OCI-LY3 (cell line): ENCODE results near the gene SPINK6.

Experiments
- CTCF ChIP-seq: fragments of 200-600, 300-600 bp; sonication (generic); IDR thresholded peaks from 2 replicates; pipeline ENCODE4 v1.5.1; 2014; ENCODE audit warnings: antibody characterized with exemption, low read length, low read depth
- EZH2phosphoT487 ChIP-seq: fragments of 200-600 bp; shearing (Covaris generic); IDR thresholded peaks from 2 replicates; pipeline ENCODE4 v1.6.1; 2018; ENCODE audit warnings: antibody characterized with exemption, mixed run types, low read depth

GRCh38 chr5:148177207-148177606 lies 25.6 kb upstream of the SPINK6 start:
- no peak for TF ChIP-seq CTCF
- TF ChIP-seq EZH2phosphoT487, result no peak
